ENCODE measurements around the gene TRMT61A.

TRMT61A gene

GRCh38 chr14:103530831-103531230 lies 1.8 kb downstream of the TRMT61A start:
- Histone ChIP-seq H3K4me3 (ENCODE audit: extremely low read depth, insufficient read depth, low read length, poor library complexity, severe bottlenecking) (no peak overlapping the region), H3K4me1 (ENCODE audit: control insufficient read depth, insufficient read depth, low read length, poor library complexity, severe bottlenecking) (peaks cover 14% of the 10 kb centered on the region), H3K9me3 (ENCODE audit: control insufficient read depth, low read length) (no peaks in the 10 kb centered on the region), H3K27ac (ENCODE audit: low read depth, low read length, severe bottlenecking) (no peak overlapping the region), H3K36me3 (ENCODE audit: control insufficient read depth, insufficient read depth, low read length) (peaks cover 19% of the 10 kb centered on the region)
- WGBS, 2 experiments (ENCODE audit: insufficient coverage in 2 of 2) = 91 to 94% methylated on average over 9 to 10 of the region's 11 CpGs

DNA sequence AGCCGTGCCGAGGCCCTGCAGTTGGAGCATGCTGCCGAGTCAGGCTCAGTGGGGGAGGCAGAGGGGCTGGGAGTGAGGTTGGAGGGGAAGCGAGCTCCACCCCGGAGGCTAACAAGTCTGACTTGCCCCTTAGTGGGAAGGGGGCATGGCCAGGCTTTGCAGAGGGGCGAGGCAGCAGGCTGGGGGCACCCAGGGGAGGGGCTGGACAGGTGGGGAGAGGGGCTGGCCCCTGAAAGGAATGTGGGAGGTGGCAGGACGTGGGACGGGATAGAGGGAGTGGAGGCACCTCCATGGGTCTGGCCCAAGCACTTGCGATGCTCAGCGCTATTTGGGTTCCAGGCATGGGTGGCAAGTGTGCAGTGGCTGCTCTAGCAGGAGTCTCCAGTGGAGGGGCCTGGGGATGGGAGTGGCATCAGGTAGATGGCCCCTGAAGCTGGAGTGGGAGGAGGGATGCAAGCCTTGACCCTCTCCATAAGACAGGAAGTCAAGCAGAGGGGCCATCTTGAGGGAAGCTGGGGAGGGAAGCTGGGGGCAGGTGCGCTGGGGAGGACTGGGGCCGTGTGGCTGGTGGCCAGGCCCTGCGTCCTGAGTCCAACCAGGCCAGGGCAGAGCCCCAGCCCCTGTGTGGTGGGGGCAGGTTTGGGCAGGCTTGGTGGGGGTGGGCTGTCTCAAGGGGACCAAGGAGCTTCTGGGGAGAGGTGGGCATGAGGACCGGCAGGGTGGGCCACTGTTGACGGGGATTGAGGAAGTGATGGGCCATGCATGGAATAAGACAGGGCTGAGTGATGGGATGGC lies 2.6 kb downstream of the TRMT61A start:
- Histone ChIP-seq H3K4me1 (ENCODE audit: control insufficient read depth, insufficient read depth, low read length, poor library complexity, severe bottlenecking) (peaks cover 14% of the 10 kb centered on the region), H3K9me3 (ENCODE audit: control insufficient read depth, low read length) (no peaks in the 10 kb centered on the region), H3K4me3 (ENCODE audit: extremely low read depth, insufficient read depth, low read length, poor library complexity, severe bottlenecking) (no peak overlapping the region), H3K36me3 (ENCODE audit: control insufficient read depth, insufficient read depth, low read length) (peaks cover 19% of the 10 kb centered on the region), H3K27ac (ENCODE audit: low read depth, low read length, severe bottlenecking) (no peak overlapping the region)
- 97 to 98% methylated on average over 11 to 15 of the region's 15 CpGs for WGBS, 2 experiments (ENCODE audit: insufficient coverage in 2 of 2)

GRCh38 chr14:103532216-103533136 lies 3.5 kb downstream of the TRMT61A start:
- whole genome bisulfite sequencing, 2 experiments (ENCODE audit: insufficient coverage in 2 of 2) = 93 to 96% methylated on average over 22 to 32 of the region's 32 CpGs
- H3K27ac ChIP-seq (ENCODE audit: low read depth, low read length, severe bottlenecking) = no peak overlapping the region

GRCh38 chr14:103533137-103533998 lies 4.4 kb downstream of the TRMT61A start:
- peaks cover 2% of the 10 kb centered on the region for H3K4me1 ChIP-seq (ENCODE audit: control insufficient read depth, insufficient read depth, low read length, poor library complexity, severe bottlenecking)
- H3K36me3 ChIP-seq (ENCODE audit: control insufficient read depth, insufficient read depth, low read length) = peaks cover 19% of the 10 kb centered on the region
- H3K9me3 ChIP-seq (ENCODE audit: control insufficient read depth, low read length) = no peaks in the 10 kb centered on the region
- no peak overlapping the region for H3K27ac ChIP-seq (ENCODE audit: low read depth, low read length, severe bottlenecking)
- WGBS, 2 experiments (ENCODE audit: insufficient coverage in 2 of 2) = 92 to 94% methylated on average over 18 to 23 of the region's 23 CpGs
- no peak overlapping the region for H3K4me3 ChIP-seq (ENCODE audit: extremely low read depth, insufficient read depth, low read length, poor library complexity, severe bottlenecking)

More at GRCh38 chr14:103532216-103533136, 3.5 kb downstream of the TRMT61A start:
- H3K4me1 ChIP-seq (ENCODE audit: control insufficient read depth, insufficient read depth, low read length, poor library complexity, severe bottlenecking) = peaks cover 11% of the 10 kb centered on the region
- H3K36me3 ChIP-seq (ENCODE audit: control insufficient read depth, insufficient read depth, low read length) = peaks cover 19% of the 10 kb centered on the region
- H3K9me3 ChIP-seq (ENCODE audit: control insufficient read depth, low read length) = no peaks in the 10 kb centered on the region
- H3K4me3 ChIP-seq (ENCODE audit: extremely low read depth, insufficient read depth, low read length, poor library complexity, severe bottlenecking) = no peak overlapping the region

- Histone ChIP-seq H3K4me1 (ENCODE audit: control insufficient read depth, insufficient read depth, low read length, poor library complexity, severe bottlenecking) (no peaks in the 10 kb centered on the region), H3K36me3 (ENCODE audit: control insufficient read depth, insufficient read depth, low read length) (peaks cover 19% of the 10 kb centered on the region), H3K9me3 (ENCODE audit: control insufficient read depth, low read length) (no peaks in the 10 kb centered on the region), H3K4me3 (ENCODE audit: extremely low read depth, insufficient read depth, low read length, poor library complexity, severe bottlenecking) (no peak overlapping the region), H3K27ac (ENCODE audit: low read depth, low read length, severe bottlenecking) (no peak overlapping the region)
- WGBS, 2 experiments (ENCODE audit: insufficient coverage in 2 of 2) = 94 to 95% methylated on average over 24 to 25 of the region's 25 CpGs
These were observed 5.1 kb downstream of the TRMT61A start for GRCh38 chr14:103533999-103534575.

DNA sequence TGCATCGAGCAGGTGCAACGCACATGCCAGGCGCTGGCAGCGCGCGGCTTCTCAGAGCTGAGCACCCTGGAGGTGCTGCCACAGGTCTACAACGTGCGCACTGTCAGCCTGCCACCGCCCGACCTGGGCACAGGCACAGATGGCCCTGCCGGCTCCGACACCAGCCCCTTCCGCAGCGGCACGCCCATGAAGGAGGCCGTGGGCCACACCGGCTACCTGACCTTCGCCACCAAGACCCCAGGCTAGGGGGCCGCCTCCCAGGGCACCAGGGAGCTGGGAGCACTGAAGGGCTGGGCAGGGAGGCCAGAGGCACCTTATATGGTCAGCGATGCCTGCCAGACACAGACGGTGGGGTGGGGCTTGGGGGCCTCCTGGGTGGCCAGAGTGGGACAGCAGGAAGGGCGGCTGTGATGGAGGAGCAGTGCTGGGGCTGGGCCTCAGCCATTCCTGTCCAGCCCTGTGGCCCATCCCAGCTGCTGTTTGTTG lies 5.6 kb downstream of the TRMT61A start:
- WGBS, 2 experiments (ENCODE audit: insufficient coverage in 2 of 2) = 95 to 97% methylated on average over 21 to 22 of the region's 22 CpGs
- no peaks in the 10 kb centered on the region for H3K9me3 ChIP-seq (ENCODE audit: control insufficient read depth, low read length)
- H3K36me3 ChIP-seq (ENCODE audit: control insufficient read depth, insufficient read depth, low read length) = peaks cover 19% of the 10 kb centered on the region
- no peaks in the 10 kb centered on the region for H3K4me1 ChIP-seq (ENCODE audit: control insufficient read depth, insufficient read depth, low read length, poor library complexity, severe bottlenecking)
- no peak overlapping the region for H3K27ac ChIP-seq (ENCODE audit: low read depth, low read length, severe bottlenecking)
- no peak overlapping the region for H3K4me3 ChIP-seq (ENCODE audit: extremely low read depth, insufficient read depth, low read length, poor library complexity, severe bottlenecking)

DNA sequence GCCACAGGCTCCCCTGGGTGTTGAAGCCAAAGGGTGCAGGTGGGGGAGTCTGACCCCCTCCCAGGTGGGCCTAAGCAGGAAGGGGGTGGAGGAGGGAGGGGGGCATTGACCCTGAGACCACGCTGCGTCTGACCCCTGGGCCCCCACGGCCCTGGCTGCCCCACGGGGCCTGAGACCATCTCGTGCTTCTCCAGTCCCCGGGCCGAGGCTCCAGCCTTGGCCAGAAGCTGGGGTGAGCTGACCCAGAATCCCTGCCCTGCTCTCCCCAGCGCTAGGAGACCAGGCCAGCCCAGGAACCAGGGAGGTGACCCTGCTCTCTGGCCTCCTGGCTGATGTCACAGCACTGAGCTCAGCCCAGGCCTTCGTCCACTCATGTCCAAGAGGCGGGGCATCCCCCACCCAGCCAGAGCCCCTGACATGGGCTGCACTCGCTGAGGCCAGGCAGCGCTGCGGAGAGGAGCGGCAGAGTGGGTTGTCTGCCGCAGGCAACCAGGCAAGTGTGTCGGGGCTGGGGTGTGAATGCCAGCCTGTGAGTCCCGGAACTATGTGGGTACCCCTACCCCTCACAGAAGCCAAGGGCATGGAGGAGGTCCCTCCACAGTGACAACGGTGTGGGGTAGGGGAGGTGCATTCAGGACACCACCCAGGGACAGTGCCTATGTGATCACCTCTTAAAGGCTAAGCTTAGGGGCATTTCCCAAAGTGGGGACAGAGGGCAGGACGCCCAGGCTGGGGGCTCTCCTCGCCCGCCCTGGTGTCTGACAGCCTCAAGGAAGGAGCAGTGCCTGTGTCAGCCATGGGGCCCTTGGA lies 6.3 kb downstream of the TRMT61A start:
- Histone ChIP-seq H3K27ac (ENCODE audit: low read depth, low read length, severe bottlenecking) (no peak overlapping the region), H3K9me3 (ENCODE audit: control insufficient read depth, low read length) (no peaks in the 10 kb centered on the region), H3K4me1 (ENCODE audit: control insufficient read depth, insufficient read depth, low read length, poor library complexity, severe bottlenecking) (peaks cover 4% of the 10 kb centered on the region), H3K4me3 (ENCODE audit: extremely low read depth, insufficient read depth, low read length, poor library complexity, severe bottlenecking) (no peak overlapping the region), H3K36me3 (ENCODE audit: control insufficient read depth, insufficient read depth, low read length) (peaks cover 17% of the 10 kb centered on the region)
- 93 to 95% methylated on average over 15 to 21 of the region's 21 CpGs for WGBS, 2 experiments (ENCODE audit: insufficient coverage in 2 of 2)

GRCh38 chr14:103535891-103536565 lies 7.0 kb downstream of the TRMT61A start:
- H3K9me3 ChIP-seq (ENCODE audit: control insufficient read depth, low read length) = no peaks in the 10 kb centered on the region
- H3K4me3 ChIP-seq (ENCODE audit: extremely low read depth, insufficient read depth, low read length, poor library complexity, severe bottlenecking) = no peak overlapping the region
- WGBS, 2 experiments (ENCODE audit: insufficient coverage in 2 of 2) = 95 to 96% methylated on average over 10 to 11 of the region's 11 CpGs
- H3K4me1 ChIP-seq (ENCODE audit: control insufficient read depth, insufficient read depth, low read length, poor library complexity, severe bottlenecking) = peaks cover 11% of the 10 kb centered on the region
- H3K36me3 ChIP-seq (ENCODE audit: control insufficient read depth, insufficient read depth, low read length) = peaks cover 13% of the 10 kb centered on the region
- H3K27ac ChIP-seq (ENCODE audit: low read depth, low read length, severe bottlenecking) = no peak overlapping the region

GRCh38 chr14:103536693-103537092 lies 7.7 kb downstream of the TRMT61A start:
- Histone ChIP-seq H3K4me3 (ENCODE audit: extremely low read depth, insufficient read depth, low read length, poor library complexity, severe bottlenecking) (no peak overlapping the region), H3K27ac (ENCODE audit: low read depth, low read length, severe bottlenecking) (no peak overlapping the region), H3K4me1 (ENCODE audit: control insufficient read depth, insufficient read depth, low read length, poor library complexity, severe bottlenecking) (peaks cover 15% of the 10 kb centered on the region), H3K36me3 (ENCODE audit: control insufficient read depth, insufficient read depth, low read length) (peaks cover 13% of the 10 kb centered on the region), H3K9me3 (ENCODE audit: control insufficient read depth, low read length) (no peaks in the 10 kb centered on the region)
- WGBS, 2 experiments (ENCODE audit: insufficient coverage in 2 of 2) = 93 to 96% methylated on average over 8 to 9 of the region's 9 CpGs

All from mesodermal cell (in vitro differentiated cells).